Activated T-cell treated with anti-CD3 and anti-CD28 coated beads, Interleukin-2, amount 50 U/mL, for 24 hours (primary cell): ENCODE results near the gene SMARCD2.
"Not testable (repeated sequence)": the region's sequence is repeated elsewhere in the genome, so short reads cannot be mapped to it uniquely, and the experiment has no call there.

Experiments used
- DNase-seq: peaks from one replicate; pipeline ENCODE4 v3.0.0-alpha.2; 2020
- H3K27ac Mint-ChIP-seq: 2 replicates; pipeline ENCODE4 v1.8.0; 2020; ENCODE audit warnings: mild to moderate bottlenecking, mixed read lengths
- H3K27me3 Mint-ChIP-seq: 2 replicates; pipeline ENCODE4 v1.8.0; 2020; ENCODE audit warnings: mixed read lengths
- H3K36me3 Mint-ChIP-seq: 2 replicates; pipeline ENCODE4 v1.8.0; 2020; ENCODE audit warnings: low read depth, mixed read lengths
- H3K4me1 Mint-ChIP-seq: 2 replicates; pipeline ENCODE4 v1.8.0; 2020; ENCODE audit warnings: low read depth, mixed read lengths
- H3K4me3 Mint-ChIP-seq: 2 replicates; pipeline ENCODE4 v1.8.0; 2020; ENCODE audit warnings: mild to moderate bottlenecking, moderate library complexity, mixed read lengths
- H3K9me3 Mint-ChIP-seq: 2 replicates; pipeline ENCODE4 v1.8.0; 2020; ENCODE audit warnings: mixed read lengths

SMARCD2 gene

GRCh38 chr17:63817736-63818385, 24.6 kb downstream of the SMARCD2 start:
- no peaks in the 10 kb centered on the region for H3K9me3 Mint-ChIP-seq
- no peaks in the 10 kb centered on the region for H3K27me3 Mint-ChIP-seq
- DNase-seq: no peak
- H3K36me3 Mint-ChIP-seq: peaks cover 100% of the 10 kb centered on the region
- H3K4me1 Mint-ChIP-seq: peaks cover 25% of the 10 kb centered on the region
- H3K4me3 Mint-ChIP-seq: no peak overlapping the region
- peak overlapping the region; percentile 100 for H3K27ac Mint-ChIP-seq

DNA sequence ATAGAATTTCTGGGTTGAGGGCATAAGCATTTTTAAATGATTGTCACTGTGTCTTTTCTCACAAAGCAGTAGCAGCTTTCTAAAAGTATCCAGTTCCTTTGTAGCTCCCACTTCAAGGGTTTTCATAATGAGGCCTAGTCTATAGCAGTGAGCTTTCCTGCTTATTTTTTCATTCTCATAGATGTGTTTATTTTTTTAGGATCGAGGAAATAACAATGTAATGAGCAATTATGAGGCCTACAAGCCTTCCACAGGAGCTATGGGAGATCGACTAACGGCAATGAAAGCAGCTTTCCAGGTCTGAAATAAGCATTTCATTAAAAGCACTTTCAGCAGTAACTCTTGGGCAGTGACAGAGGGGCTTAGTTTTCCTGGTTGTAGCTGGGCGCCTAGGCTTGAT, 25.8 kb downstream of the SMARCD2 start:
- no peak for DNase-seq
- Mint-ChIP-seq H3K27ac (peak overlapping the region; percentile 42), H3K4me1 (peaks cover 16% of the 10 kb centered on the region), H3K4me3 (no peak overlapping the region), H3K36me3 (peaks cover 100% of the 10 kb centered on the region), H3K9me3 (no peaks in the 10 kb centered on the region), H3K27me3 (no peaks in the 10 kb centered on the region)

DNA sequence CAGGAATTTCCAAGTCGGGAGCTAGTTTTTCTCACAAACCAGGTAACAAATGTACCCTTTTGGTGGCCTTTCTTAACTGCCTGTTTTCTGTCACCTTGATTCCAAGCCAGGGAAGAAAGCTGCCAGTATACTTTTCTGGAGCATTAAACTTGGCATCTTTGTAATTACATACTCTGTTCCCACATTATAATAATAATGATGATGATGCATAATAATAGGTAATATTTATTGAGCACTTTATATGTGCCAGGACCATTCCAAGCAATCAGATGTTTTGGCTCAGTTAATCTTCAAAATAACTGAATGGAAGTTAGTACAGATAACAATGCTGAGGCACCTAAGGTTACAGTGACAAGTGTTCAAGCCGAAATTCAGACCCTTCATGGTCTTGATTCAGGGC, 26.4 kb downstream of the SMARCD2 start:
- Mint-ChIP-seq H3K4me3 (no peak overlapping the region), H3K9me3 (no peaks in the 10 kb centered on the region), H3K27me3 (no peaks in the 10 kb centered on the region), H3K4me1 (peaks cover 12% of the 10 kb centered on the region), H3K36me3 (peaks cover 100% of the 10 kb centered on the region), H3K27ac (peak overlapping the region; percentile 84)
- no peak for DNase-seq

DNA sequence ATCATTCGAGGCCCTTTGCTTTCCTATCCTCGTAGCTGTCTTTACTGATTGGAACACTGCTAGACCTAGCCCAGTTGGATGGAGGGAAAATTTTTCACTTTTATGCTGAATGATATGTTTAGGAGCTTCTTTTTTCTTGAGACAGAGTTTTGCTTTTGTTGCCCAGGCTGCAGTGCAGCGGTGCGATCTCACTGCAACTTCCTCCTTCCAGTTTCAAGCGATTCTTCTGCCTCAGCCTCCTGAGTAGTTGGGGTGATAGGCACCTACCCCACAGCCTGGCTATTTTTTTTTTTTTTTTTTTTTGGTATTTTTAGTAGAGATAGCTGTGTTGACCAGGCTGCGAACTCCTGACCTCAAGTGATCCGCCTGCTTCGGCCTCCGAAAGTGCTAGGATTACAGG, 32.5 kb downstream of the SMARCD2 start:
- peaks cover 13% of the 10 kb centered on the region for H3K4me1 Mint-ChIP-seq
- H3K27me3 Mint-ChIP-seq: no peaks in the 10 kb centered on the region
- peaks cover 98% of the 10 kb centered on the region for H3K36me3 Mint-ChIP-seq
- H3K9me3 Mint-ChIP-seq: no peaks in the 10 kb centered on the region
- no peak overlapping the region for H3K4me3 Mint-ChIP-seq
- no peak overlapping the region for H3K27ac Mint-ChIP-seq
- DNase-seq: no peak

DNA sequence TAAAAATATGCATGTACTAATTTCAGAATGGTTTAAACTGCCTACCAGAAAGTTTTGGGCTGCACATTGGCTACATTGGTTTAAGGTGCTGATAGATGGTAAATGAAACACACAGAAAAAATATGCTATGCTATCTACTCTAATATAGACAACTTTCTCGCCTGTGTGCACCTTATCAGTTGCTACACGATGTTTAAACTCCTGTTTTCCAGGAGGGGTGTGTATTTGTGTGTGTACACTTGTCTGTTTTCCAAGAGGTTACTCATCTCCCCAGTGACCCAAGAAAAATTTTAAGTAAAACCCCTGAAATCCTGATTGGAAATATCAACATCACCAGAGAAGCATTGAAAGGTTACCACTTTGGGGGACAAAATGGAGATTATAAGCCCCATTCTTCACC, 36.9 kb downstream of the SMARCD2 start:
- Mint-ChIP-seq H3K4me1 (peaks cover 13% of the 10 kb centered on the region), H3K4me3 (no peak overlapping the region), H3K36me3 (peaks cover 95% of the 10 kb centered on the region), H3K9me3 (no peaks in the 10 kb centered on the region), H3K27ac (peak overlapping the region; percentile 61), H3K27me3 (no peaks in the 10 kb centered on the region)
- DNase-seq: no peak

DNA sequence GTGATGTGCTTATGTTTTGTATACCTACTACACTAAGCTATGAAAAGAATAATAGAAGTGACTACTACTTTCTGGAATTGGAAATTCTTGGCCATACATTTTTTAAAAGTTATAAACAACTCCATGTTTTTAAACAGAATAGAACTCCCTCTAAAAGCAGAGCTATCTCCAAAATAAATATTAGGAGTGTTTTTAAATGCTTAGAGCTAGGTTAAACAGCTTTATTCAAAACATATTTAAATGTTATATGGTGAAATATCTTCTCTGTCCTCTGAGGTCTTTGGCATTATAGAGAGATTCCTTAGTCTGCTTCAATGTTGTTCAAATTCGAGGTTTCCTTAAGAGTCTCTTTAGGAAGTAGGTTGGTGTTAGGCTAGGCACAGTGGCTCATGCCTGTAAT, 38.2 kb downstream of the SMARCD2 start:
- Mint-ChIP-seq H3K27me3 (no peaks in the 10 kb centered on the region), H3K4me3 (no peak overlapping the region), H3K36me3 (peaks cover 95% of the 10 kb centered on the region), H3K27ac (peak overlapping the region; percentile 62), H3K4me1 (peaks cover 13% of the 10 kb centered on the region), H3K9me3 (no peaks in the 10 kb centered on the region)
- DNase-seq: no peak

DNA sequence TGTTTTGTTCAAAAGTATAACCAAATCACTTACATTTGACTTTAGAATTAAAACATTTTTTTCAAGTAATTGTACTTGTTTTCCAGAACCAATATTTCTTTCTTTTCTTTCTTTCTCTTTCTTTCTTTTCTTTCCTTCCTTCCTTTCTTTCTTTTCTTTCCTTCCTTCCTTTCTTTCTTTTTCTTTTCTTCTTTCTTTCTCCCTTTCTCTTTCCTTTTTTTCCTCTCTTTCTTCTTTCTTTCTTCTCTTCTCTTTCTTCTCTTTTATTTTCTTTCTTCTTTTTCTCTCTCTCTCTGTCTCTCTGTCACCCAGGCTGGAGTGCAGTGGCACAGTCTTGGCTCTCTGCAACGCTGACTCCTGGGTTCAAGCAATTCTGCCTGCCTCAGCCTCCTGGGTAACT, 41.7 kb downstream of the SMARCD2 start:
- H3K4me3 Mint-ChIP-seq: no peak overlapping the region
- DNase-seq: no peak
- no peaks in the 10 kb centered on the region for H3K4me1 Mint-ChIP-seq
- H3K27ac Mint-ChIP-seq: no peak overlapping the region
- H3K9me3 Mint-ChIP-seq: no peaks in the 10 kb centered on the region
- no peaks in the 10 kb centered on the region for H3K27me3 Mint-ChIP-seq
- H3K36me3 Mint-ChIP-seq: peaks cover 97% of the 10 kb centered on the region

DNA sequence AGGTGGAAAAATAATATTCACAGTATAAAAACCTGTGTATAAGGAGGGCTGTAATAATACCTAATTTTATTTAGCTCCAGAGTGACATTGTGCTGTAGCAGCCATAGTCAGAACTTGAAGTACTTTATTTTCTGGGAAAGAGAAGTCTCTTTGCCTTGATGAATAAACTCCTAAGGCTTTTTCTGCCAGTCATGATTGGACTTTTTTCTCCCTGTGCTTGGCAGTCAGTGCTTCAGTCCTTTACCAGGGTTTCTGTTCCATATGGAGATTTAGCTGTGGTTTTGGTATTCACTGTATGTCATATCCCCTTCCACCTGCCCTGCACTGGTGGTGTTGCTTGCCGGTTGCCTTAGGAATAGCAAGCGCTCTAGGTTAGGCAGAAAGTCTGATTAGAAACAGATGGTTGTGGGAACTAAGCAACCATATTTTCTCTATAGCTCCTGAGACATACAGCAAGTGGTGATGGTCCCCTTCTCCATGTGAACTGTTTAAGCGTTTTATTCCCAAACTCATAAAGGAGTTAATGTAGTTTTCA, 43.8 kb downstream of the SMARCD2 start:
- no peak overlapping the region for H3K27ac Mint-ChIP-seq
- no peaks in the 10 kb centered on the region for H3K27me3 Mint-ChIP-seq
- H3K36me3 Mint-ChIP-seq: peaks cover 96% of the 10 kb centered on the region
- H3K4me1 Mint-ChIP-seq: peaks cover 2% of the 10 kb centered on the region
- no peak overlapping the region for H3K4me3 Mint-ChIP-seq
- no peak for DNase-seq
- no peaks in the 10 kb centered on the region for H3K9me3 Mint-ChIP-seq

- DNase-seq, H3K27me3 Mint-ChIP-seq, H3K4me1 Mint-ChIP-seq, H3K9me3 Mint-ChIP-seq, H3K4me3 Mint-ChIP-seq: not testable (repeated sequence)
- Mint-ChIP-seq H3K36me3 (peaks cover 96% of the 10 kb centered on the region), H3K27ac (peak overlapping the region; percentile 47)
Observed at GRCh38 chr17:63796375-63796774, 46.1 kb downstream of the SMARCD2 start.

- Mint-ChIP-seq H3K4me1 (peaks cover 6% of the 10 kb centered on the region), H3K4me3 (no peak overlapping the region), H3K36me3 (peaks cover 92% of the 10 kb centered on the region), H3K9me3 (no peaks in the 10 kb centered on the region), H3K27me3 (no peaks in the 10 kb centered on the region), H3K27ac (peak overlapping the region; percentile 18)
- DNase-seq: no peak
Observed at GRCh38 chr17:63792055-63792729, 50.3 kb downstream of the SMARCD2 start.

DNA sequence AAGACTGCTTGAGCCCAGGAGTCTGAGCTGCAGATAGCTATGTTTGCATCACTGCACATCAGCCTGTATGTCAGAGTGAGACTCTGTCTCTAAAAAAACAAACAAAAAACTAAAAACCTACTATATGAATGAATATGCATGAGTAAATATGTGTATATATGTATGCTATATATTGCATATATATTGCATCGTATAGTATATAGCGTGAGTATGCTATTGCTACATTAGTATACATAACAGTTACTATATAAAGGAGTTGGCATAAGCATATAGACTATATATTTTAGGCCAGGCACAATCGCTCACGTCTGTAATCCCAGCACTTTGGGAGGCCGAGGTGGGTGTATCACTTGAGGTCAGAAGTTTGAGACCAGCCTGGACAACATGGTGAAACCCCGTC, 52.4 kb downstream of the SMARCD2 start:
- H3K27me3 Mint-ChIP-seq: no peaks in the 10 kb centered on the region
- H3K36me3 Mint-ChIP-seq: peaks cover 89% of the 10 kb centered on the region
- no peak for DNase-seq
- H3K4me1 Mint-ChIP-seq: peaks cover 8% of the 10 kb centered on the region
- no peaks in the 10 kb centered on the region for H3K9me3 Mint-ChIP-seq
- no peak overlapping the region for H3K4me3 Mint-ChIP-seq
- no peak overlapping the region for H3K27ac Mint-ChIP-seq

- DNase-seq: no peak
- no peaks in the 10 kb centered on the region for H3K9me3 Mint-ChIP-seq
- H3K27me3 Mint-ChIP-seq: no peaks in the 10 kb centered on the region
- peaks cover 26% of the 10 kb centered on the region for H3K4me1 Mint-ChIP-seq
- H3K36me3 Mint-ChIP-seq: peaks cover 88% of the 10 kb centered on the region
- no peak overlapping the region for H3K27ac Mint-ChIP-seq
- H3K4me3 Mint-ChIP-seq: no peak overlapping the region
Observed at GRCh38 chr17:63786971-63787711, 55.3 kb downstream of the SMARCD2 start.

DNA sequence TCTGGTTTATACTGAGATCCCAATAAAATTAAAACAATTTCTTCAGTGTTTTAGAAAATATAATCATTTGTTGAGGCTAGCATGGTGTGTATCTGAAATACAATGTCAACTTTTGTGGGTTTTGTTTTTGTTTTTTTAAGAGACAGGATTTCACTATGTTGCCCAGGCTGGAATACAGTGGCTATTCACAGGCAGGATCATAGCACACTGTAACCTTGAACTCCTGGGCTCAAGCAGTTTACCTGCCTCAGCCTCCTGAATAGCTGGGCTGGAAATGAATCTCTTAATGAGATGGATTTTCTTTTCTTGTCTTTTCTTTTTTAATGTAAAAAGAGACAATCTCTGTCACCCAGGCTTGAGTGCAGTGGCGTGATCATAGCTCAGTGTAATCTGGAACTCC, 56.4 kb downstream of the SMARCD2 start:
- Mint-ChIP-seq H3K9me3 (no peaks in the 10 kb centered on the region), H3K27ac (peak overlapping the region; percentile 30), H3K4me1 (peaks cover 29% of the 10 kb centered on the region), H3K36me3 (peaks cover 86% of the 10 kb centered on the region), H3K4me3 (no peak overlapping the region), H3K27me3 (no peaks in the 10 kb centered on the region)
- no peak for DNase-seq

DNA sequence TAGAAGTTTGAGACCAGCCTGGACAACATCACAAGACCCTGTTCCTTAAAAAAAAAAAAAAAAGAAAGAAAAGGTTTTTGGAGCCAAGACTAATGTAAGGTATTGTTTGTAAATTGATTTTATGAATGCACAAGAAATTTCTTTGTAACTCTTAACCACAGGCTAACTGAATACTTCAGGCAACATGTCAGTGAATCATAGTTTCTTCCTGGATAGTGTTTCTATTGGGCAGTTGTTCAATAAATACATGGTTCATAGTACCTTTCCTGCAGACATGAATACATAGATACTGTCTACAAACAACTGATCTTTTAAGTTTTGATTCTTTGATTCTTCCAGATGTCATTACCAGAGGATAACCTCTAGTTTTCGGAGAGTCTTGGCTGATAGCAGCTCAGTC, 56.9 kb downstream of the SMARCD2 start:
- Mint-ChIP-seq H3K36me3 (peaks cover 88% of the 10 kb centered on the region), H3K27me3 (no peaks in the 10 kb centered on the region), H3K9me3 (no peaks in the 10 kb centered on the region), H3K27ac (peak overlapping the region; percentile 33), H3K4me1 (peaks cover 34% of the 10 kb centered on the region), H3K4me3 (no peak overlapping the region)
- no peak for DNase-seq

- no peaks in the 10 kb centered on the region for H3K27me3 Mint-ChIP-seq
- H3K4me3 Mint-ChIP-seq: no peak overlapping the region
- H3K4me1 Mint-ChIP-seq: peaks cover 51% of the 10 kb centered on the region
- peaks cover 90% of the 10 kb centered on the region for H3K36me3 Mint-ChIP-seq
- H3K9me3 Mint-ChIP-seq: no peaks in the 10 kb centered on the region
- peak overlapping the region; percentile 31 for H3K27ac Mint-ChIP-seq
- DNase-seq: no peak
Observed at GRCh38 chr17:63783522-63783921, 59.0 kb downstream of the SMARCD2 start.
